SH-SY5Y (cell line): ENCODE data around the gene CYP4F12.

Experiments
- GATA2 ChIP-seq: IDR thresholded peaks from 2 replicates; pipeline ENCODE4 v1.6.1; 2011; ENCODE audit warnings: mild to moderate bottlenecking, low read depth, low read length
- GATA3 ChIP-seq: IDR thresholded peaks from 2 replicates; pipeline ENCODE4 v1.6.1; 2011; ENCODE audit warnings: low read depth, mild to moderate bottlenecking, low read length, moderate library complexity

DNA sequence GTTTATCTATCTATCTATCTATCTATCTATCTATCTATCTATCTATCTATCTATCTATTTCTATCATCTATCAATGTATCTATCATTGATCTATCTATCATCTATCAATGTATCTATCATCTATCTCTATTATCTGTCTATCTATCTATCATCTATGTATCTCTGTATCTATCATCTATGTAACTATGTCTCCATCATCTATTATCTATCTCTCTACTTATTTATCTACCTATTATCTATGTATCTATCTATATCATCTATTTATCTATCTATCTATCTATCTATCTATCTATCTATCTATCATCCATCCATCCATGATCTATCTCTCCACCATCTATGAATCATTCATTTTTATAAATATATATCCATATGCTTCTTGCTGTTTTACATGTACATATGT is 16.4 kb upstream of the CYP4F12 start:
- TF ChIP-seq GATA2 (no peak), GATA3 (no peak)
